NCI-H1105 (cell line): ENCODE results near the gene UPK1B.

Experiments used
- DNase-seq: peaks from one replicate; lab custom pipeline; 2025; lab: John Stamatoyannopoulos, UW

UPK1B gene

GRCh38 chr3:119176778-119177177, 3.4 kb downstream of the UPK1B start:
- no peak for DNase-seq

GRCh38 chr3:119177321-119177720, 3.9 kb downstream of the UPK1B start:
- DNase-seq, result peak; percentile 9

- DNase-seq, result no peak
Measured at GRCh38 chr3:119181765-119182164, 8.4 kb downstream of the UPK1B start.

- no peak for DNase-seq
Measured at GRCh38 chr3:119184111-119184510, 10.7 kb downstream of the UPK1B start.

GRCh38 chr3:119184796-119185570, 11.6 kb downstream of the UPK1B start:
- DNase-seq, result no peak

- no peak for DNase-seq
Measured at GRCh38 chr3:119187266-119187665, 13.9 kb downstream of the UPK1B start.

- no peak for DNase-seq
Measured at GRCh38 chr3:119191800-119192199, 18.4 kb downstream of the UPK1B start.

GRCh38 chr3:119194237-119195150, 21.1 kb downstream of the UPK1B start:
- DNase-seq, result no peak

GRCh38 chr3:119195151-119195476, 21.7 kb downstream of the UPK1B start:
- no peak for DNase-seq

GRCh38 chr3:119195911-119196310, 22.5 kb downstream of the UPK1B start:
- no peak for DNase-seq

- DNase-seq, result no peak
Measured at GRCh38 chr3:119205209-119205608, 31.8 kb downstream of the UPK1B start.

- no peak for DNase-seq
Measured at GRCh38 chr3:119205685-119206084, 32.3 kb downstream of the UPK1B start.

- DNase-seq, result peak; percentile 46
Measured at GRCh38 chr3:119206611-119207511, 33.5 kb downstream of the UPK1B start.

- no peak for DNase-seq
Measured at GRCh38 chr3:119207512-119207875, 34.1 kb downstream of the UPK1B start.

- DNase-seq, result no peak
Measured at GRCh38 chr3:119211193-119211592, 37.8 kb downstream of the UPK1B start.

GRCh38 chr3:119211803-119212202, 38.4 kb downstream of the UPK1B start:
- no peak for DNase-seq

- no peak for DNase-seq
Measured at GRCh38 chr3:119219069-119219468, 45.7 kb downstream of the UPK1B start.

- DNase-seq, result no peak
Measured at GRCh38 chr3:119220198-119220597, 46.8 kb downstream of the UPK1B start.

GRCh38 chr3:119220970-119221667, 47.7 kb downstream of the UPK1B start:
- no peak for DNase-seq

GRCh38 chr3:119221779-119222320, 48.5 kb downstream of the UPK1B start:
- no peak for DNase-seq

- no peak for DNase-seq
Measured at GRCh38 chr3:119222391-119222790, 49.0 kb downstream of the UPK1B start.
